IMR-90 (cell line): Measurements from ENCODE around the gene DIPK1A. TPM values are rescaled to one million over a fixed set of nuclear protein-coding genes. Genes with fewer than 3 reads are reported as not detected.

Experiments used
- ATAC-seq: fragments of 200-7000 bp; cut with Tn5 transposase; 2 replicates; pipeline ENCODE4 v1.9.1; 2020; ENCODE audit warnings: low read depth, mild to moderate bottlenecking, moderate library complexity
- BruUV-seq: library from RNA; stranded (reverse); fragments of 400-500 nt; replicated peaks from 2 replicates; lab custom pipeline; 2021; lab: Mats Ljungman, UMichigan
- CTCF ChIA-PET: fragments of 300-600 bp; formaldehyde crosslinking; extraction: SDS; loops from one replicate; lab custom pipeline; 2021; ENCODE audit warnings: antibody characterized with exemption; lab: Yijun Ruan, JAX
- POLR2A ChIA-PET: fragments of 300-600 bp; sonication (Branson Sonifier 250); formaldehyde crosslinking; loops from one replicate; lab custom pipeline; 2022; ENCODE audit warnings: antibody characterized with exemption; ENCODE audit not compliant: unreplicated experiment; lab: Charles Lee
- DNase-seq: peaks from one replicate; pipeline ENCODE4 v3.0.0; 2013
- H2AFZ ChIP-seq: replicated peaks from 2 replicates; pipeline ENCODE3; 2013; ENCODE audit warnings: low read length, mild to moderate bottlenecking; ENCODE audit not compliant: poor library complexity
- H2AK5ac ChIP-seq: 2 replicates; pipeline ENCODE4 v1.6.1; 2013; ENCODE audit warnings: low read depth, low read length, inconsistent platforms
- H2AK9ac ChIP-seq: replicated peaks from 2 replicates; pipeline ENCODE3; 2013; ENCODE audit warnings: mild to moderate bottlenecking, low read depth, low read length, moderate library complexity; ENCODE audit not compliant: poor library complexity
- H2BK120ac ChIP-seq: 2 replicates; pipeline ENCODE4 v1.6.1; 2013; ENCODE audit warnings: low read depth, low read length, inconsistent platforms
- H2BK15ac ChIP-seq: 3 replicates; pipeline ENCODE4 v1.6.1; 2013; ENCODE audit warnings: low read depth, low read length, inconsistent platforms
- H2BK20ac ChIP-seq: 2 replicates; pipeline ENCODE4 v1.6.1; 2013; ENCODE audit warnings: low read depth, mild to moderate bottlenecking, inconsistent platforms, low read length, moderate library complexity
- H2BK5ac ChIP-seq: 2 replicates; pipeline ENCODE4 v1.6.1; 2013; ENCODE audit warnings: mild to moderate bottlenecking, low read depth, low read length, inconsistent platforms; ENCODE audit not compliant: poor library complexity, severe bottlenecking
- H3K14ac ChIP-seq: replicated peaks from 2 replicates; pipeline ENCODE4 v1.6.1; 2013; ENCODE audit warnings: low read depth, low read length, inconsistent platforms
- H3K18ac ChIP-seq: 2 replicates; pipeline ENCODE4 v1.6.1; 2013; ENCODE audit warnings: low read depth, low read length, control low read depth
- H3K23ac ChIP-seq: 2 replicates; pipeline ENCODE4 v1.6.1; 2013; ENCODE audit warnings: low read depth, low read length, inconsistent platforms
- H3K27ac ChIP-seq: 2 replicates; pipeline ENCODE4 v1.5.1; 2013; ENCODE audit warnings: mild to moderate bottlenecking, control low read depth, low read length; ENCODE audit not compliant: insufficient read depth
- H3K27me3 ChIP-seq: 2 replicates; pipeline ENCODE4 v1.6.1; 2013; ENCODE audit warnings: low read length; ENCODE audit not compliant: control insufficient read depth, insufficient read depth
- H3K36me3 ChIP-seq: 2 replicates; pipeline ENCODE4 v1.6.1; 2013; ENCODE audit warnings: low read length, mixed read lengths; ENCODE audit not compliant: control insufficient read depth, insufficient read depth
- H3K4ac ChIP-seq: 2 replicates; pipeline ENCODE4 v1.6.1; 2013; ENCODE audit warnings: low read depth, low read length, inconsistent platforms
- H3K4me1 ChIP-seq: 2 replicates; pipeline ENCODE4 v1.6.1; 2013; ENCODE audit warnings: low read length, mixed read lengths; ENCODE audit not compliant: control insufficient read depth, insufficient read depth
- H3K4me2 ChIP-seq: 2 replicates; pipeline ENCODE4 v1.6.1; 2013; ENCODE audit warnings: low read depth, mild to moderate bottlenecking, control low read depth, low read length, moderate library complexity
- H3K4me3 ChIP-seq: 2 replicates; pipeline ENCODE4 v1.5.1; 2013; ENCODE audit warnings: low read depth, mild to moderate bottlenecking, control low read depth, low read length, moderate library complexity; ENCODE audit not compliant: insufficient read depth
- H3K56ac ChIP-seq: 2 replicates; pipeline ENCODE4 v1.6.1; 2013; ENCODE audit warnings: low read length, inconsistent platforms; ENCODE audit not compliant: insufficient read depth; ENCODE audit errors: extremely low read depth
- H3K79me1 ChIP-seq, 2 experiments: 2 replicates each; pipeline ENCODE4 v1.6.1; 2013; ENCODE audit warnings: low read length in 2 of 2, inconsistent platforms in 1 of 2, low read depth in 1 of 2
- H3K9ac ChIP-seq: 2 replicates; pipeline ENCODE4 v1.6.1; 2013; ENCODE audit warnings: low read depth, low read length, control low read depth
- H3K9me1 ChIP-seq: 2 replicates; pipeline ENCODE4 v1.6.1; 2013; ENCODE audit warnings: low read length, inconsistent platforms; ENCODE audit not compliant: insufficient read depth
- H3K9me3 ChIP-seq: 2 replicates; pipeline ENCODE4 v1.6.1; 2013; ENCODE audit warnings: low read length; ENCODE audit not compliant: control insufficient read depth, insufficient read depth
- H4K20me1 ChIP-seq: 2 replicates; pipeline ENCODE4 v1.6.1; 2013; ENCODE audit warnings: low read length, inconsistent platforms; ENCODE audit not compliant: insufficient read depth
- H4K5ac ChIP-seq: 2 replicates; pipeline ENCODE4 v1.6.1; 2013; ENCODE audit warnings: mild to moderate bottlenecking, low read depth, low read length, control low read depth
- H4K8ac ChIP-seq, 2 experiments: 2 replicates each; pipeline ENCODE4 v1.6.1; 2013; ENCODE audit warnings: low read depth in 2 of 2, low read length in 2 of 2, control low read depth in 1 of 2, inconsistent platforms in 1 of 2
- H4K91ac ChIP-seq: 2 replicates; pipeline ENCODE4 v1.6.1; 2013; ENCODE audit warnings: low read depth, low read length, inconsistent platforms; ENCODE audit not compliant: insufficient read depth
- CHD1 ChIP-seq: IDR thresholded peaks from 2 replicates; pipeline ENCODE4 v1.6.1; 2012; ENCODE audit warnings: low read depth, low read length, improper control_type of control experiment
- CTCF ChIP-seq: conservative IDR thresholded peaks from 2 replicates; pipeline ENCODE4 v1.5.1; 2012; ENCODE audit warnings: mild to moderate bottlenecking, low read depth, low read length, improper control_type of control experiment
- ELK1 ChIP-seq: fragments of 150-350 bp; IDR thresholded peaks from 2 replicates; pipeline ENCODE4 v1.6.1; 2016; ENCODE audit warnings: low read depth, mild to moderate bottlenecking, low read length, moderate library complexity, borderline replicate concordance
- FOS ChIP-seq: fragments of 150-350 bp; IDR thresholded peaks from 2 replicates; pipeline ENCODE4 v1.6.1; 2016; ENCODE audit warnings: low read depth, low read length
- MAZ ChIP-seq: IDR thresholded peaks from 2 replicates; pipeline ENCODE4 v1.6.1; 2012; ENCODE audit warnings: low read depth, mild to moderate bottlenecking, low read length, improper control_type of control experiment, moderate library complexity, borderline replicate concordance
- MXI1 ChIP-seq: IDR thresholded peaks from 2 replicates; pipeline ENCODE4 v1.6.1; 2012; ENCODE audit warnings: low read depth, mild to moderate bottlenecking, low read length, moderate library complexity, borderline replicate concordance
- NFE2L2 ChIP-seq: fragments of 150-350 bp; IDR thresholded peaks from 2 replicates; pipeline ENCODE4 v1.6.1; 2016; ENCODE audit warnings: low read depth, mild to moderate bottlenecking, low read length
- RAD21 ChIP-seq: IDR thresholded peaks from 2 replicates; pipeline ENCODE4 v1.6.1; 2012; ENCODE audit warnings: low read length, improper control_type of control experiment
- RCOR1 ChIP-seq: IDR thresholded peaks from 2 replicates; pipeline ENCODE4 v1.6.1; 2012; ENCODE audit warnings: mild to moderate bottlenecking, low read length, improper control_type of control experiment; ENCODE audit not compliant: insufficient replicate concordance
- WGBS, 2 experiments: methylation state at CpG; one replicate each; pipeline versions ENCODE4 v1.1.5 to v1.1.7; 2013; ENCODE audit warnings: missing lambda C conversion rate in 2 of 2; ENCODE audit not compliant: insufficient read length in 1 of 2; ENCODE audit errors: extremely low coverage in 2 of 2; 5-methylcytosine and 5-hydroxymethylcytosine counted together
- dilution Hi-C: fragments of 300-500 bp; cut with HindIII; formaldehyde crosslinking; loops from one replicate; pipeline ENCODE4 v1.14.3; 2018; ENCODE audit warnings: low sequenced_read_pairs; ENCODE audit not compliant: unreplicated experiment
- in situ Hi-C: fragments of 300-500 bp; cut with MboI; formaldehyde crosslinking; loops from 3 replicates; pipeline ENCODE4 v1.14.3; 2019; ENCODE audit warnings: low sequenced_read_pairs, inconsistent platforms, mixed read lengths
- intact Hi-C: fragments of 100-400 bp; cut with micrococcal nuclease; formaldehyde crosslinking; loops from 2 replicates; pipeline ENCODE4 v1.10.0; 2022
- polyA plus RNA-seq, 3 experiments: library from polyadenylated mRNA; depleted of rRNA; stranded (reverse); fragments of >200 nt; gene quantifications; 2 replicates each; pipeline ENCODE4 v1.2.3, GENCODE V29; 2012; ENCODE audit warnings: low replicate concordance in 1 of 3
- total RNA-seq: library from RNA; depleted of rRNA; stranded (reverse); fragments of >200 nt; gene quantifications from 2 replicates; pipeline ENCODE4 v1.2.3, GENCODE V29; 2012

Gene DIPK1A
- total and polyA plus RNA-seq, 2 of the 4 experiments (the other 2 are of a cell fraction): 4.7 to 5.7 TPM

GRCh38 chr1:92834617-92835016, 126.6 kb downstream of the DIPK1A start:
- WGBS, 2 experiments: no CpG with 5 or more reads among the region's 5 CpGs
- CTCF ChIA-PET: no interaction called here
- intact Hi-C loops: loop anchor here (5.0 to 10.0 kb wide), 4 partner anchors 87 to 1332 kb away; partner anchors contain the start of genes CDC7 and GFI1
- H3K79me1 ChIP-seq: peaks cover 0 to 38% of the 10 kb centered on the region in 2 experiments; a peak in 2 of 4 replicates
- no peak overlapping the region for H2BK5ac ChIP-seq
- no peak overlapping the region for H3K56ac ChIP-seq
- DNase-seq: no peak
- peaks cover 78% of the 10 kb centered on the region for H4K20me1 ChIP-seq
- in situ Hi-C loops: no loop called here
- H2AFZ ChIP-seq: no peak overlapping the region
- no peak overlapping the region for H3K4me3 ChIP-seq
- no peak overlapping the region for H4K5ac ChIP-seq
- H2BK120ac ChIP-seq: no peak overlapping the region
- H3K27ac ChIP-seq: no peak overlapping the region
- no peak overlapping the region for H2BK20ac ChIP-seq
- H3K9me3 ChIP-seq: no peaks in the 10 kb centered on the region
- H2AK9ac ChIP-seq: no peak overlapping the region
- H3K14ac ChIP-seq: no peak overlapping the region
- H3K4me2 ChIP-seq: no peak overlapping the region; the same call in 1 of the 2 replicates
- dilution Hi-C loops: no loop called here
- peaks cover 7% of the 10 kb centered on the region for H3K4me1 ChIP-seq
- 0 out of 2 replicates have a peak, but pooled peaks cover 7% of the 10 kb centered on the region for H3K9me1 ChIP-seq
- no peak overlapping the region for H2BK15ac ChIP-seq
- no peak for ATAC-seq
- TF ChIP-seq RAD21 (no peak), RCOR1 (no peak), CTCF (no peak), CHD1 (no peak), MAZ (no peak), NFE2L2 (no peak), ELK1 (no peak), MXI1 (no peak), FOS (no peak)
- H3K4ac ChIP-seq: no peak overlapping the region
- H3K27me3 ChIP-seq: no peaks in the 10 kb centered on the region
- no peak overlapping the region for H3K23ac ChIP-seq
- no TSS peak for BruUV-seq
- H3K9ac ChIP-seq: peak overlapping the region; percentile 19; the same call in 1 of the 2 replicates
- H3K36me3 ChIP-seq: peaks cover 32% of the 10 kb centered on the region
- no peak overlapping the region for H3K18ac ChIP-seq
- H4K8ac ChIP-seq: no peak overlapping the region
- no peak overlapping the region for H2AK5ac ChIP-seq
- POLR2A ChIA-PET: no interaction called here
- no peak overlapping the region for H4K91ac ChIP-seq
